H9 (cell line): ENCODE measurements around the gene AKT1S1. TPM values are rescaled to one million over a fixed set of nuclear protein-coding genes. Genes with fewer than 3 reads are reported as not detected.
A peak's percentile ranks its signal among the peaks of the same experiment; 100 is the strongest.

ENCODE experiments used
- DNase-seq: peaks from one replicate; pipeline ENCODE4 v3.0.0-alpha.2; 2017
- H2AFZ ChIP-seq: one replicate; pipeline ENCODE4 v1.6.1; 2013; ENCODE audit warnings: mild to moderate bottlenecking, low read length, control low read depth, moderate library complexity
- H2AK5ac ChIP-seq: 2 replicates; pipeline ENCODE4 v1.6.1; 2013; ENCODE audit warnings: low read length, control low read depth, mixed read lengths; ENCODE audit not compliant: insufficient read length
- H2BK120ac ChIP-seq: one replicate; pipeline ENCODE4 v1.6.1; 2013; ENCODE audit warnings: low read depth, mild to moderate bottlenecking, low read length, control low read depth, inconsistent platforms; ENCODE audit not compliant: poor library complexity, severe bottlenecking
- H2BK12ac ChIP-seq: 2 replicates; pipeline ENCODE4 v1.6.1; 2013; ENCODE audit warnings: low read length, control low read depth, mixed read lengths, low read depth; ENCODE audit not compliant: insufficient read length
- H2BK15ac ChIP-seq: 2 replicates; pipeline ENCODE4 v1.6.1; 2013; ENCODE audit warnings: low read depth, low read length, control low read depth
- H2BK20ac ChIP-seq: one replicate; pipeline ENCODE4 v1.6.1; 2013; ENCODE audit warnings: low read depth, mild to moderate bottlenecking, low read length, control low read depth, inconsistent platforms; ENCODE audit not compliant: poor library complexity, severe bottlenecking
- H2BK5ac ChIP-seq: 2 replicates; pipeline ENCODE4 v1.6.1; 2013; ENCODE audit warnings: low read length, control low read depth, mixed read lengths; ENCODE audit not compliant: insufficient read length
- H3K14ac ChIP-seq: 2 replicates; pipeline ENCODE4 v1.6.1; 2013; ENCODE audit warnings: low read length, control low read depth; ENCODE audit not compliant: insufficient read depth
- H3K18ac ChIP-seq: 2 replicates; pipeline ENCODE4 v1.6.1; 2013; ENCODE audit warnings: low read depth, mild to moderate bottlenecking, mixed read lengths, low read length, control low read depth; ENCODE audit not compliant: insufficient read length
- H3K23ac ChIP-seq: 2 replicates; pipeline ENCODE4 v1.6.1; 2013; ENCODE audit warnings: low read length, control low read depth, mixed read lengths, low read depth; ENCODE audit not compliant: insufficient read length
- H3K23me2 ChIP-seq: 2 replicates; pipeline ENCODE4 v1.6.1; 2013; ENCODE audit warnings: low read depth, mild to moderate bottlenecking, mixed read lengths, low read length, control low read depth; ENCODE audit not compliant: insufficient read length, poor library complexity, severe bottlenecking
- H3K27ac ChIP-seq: 2 replicates; pipeline ENCODE4 v1.5.1; 2013; ENCODE audit warnings: low read length, control low read depth, mixed read lengths, low read depth; ENCODE audit not compliant: insufficient read length
- H3K27me3 ChIP-seq: 2 replicates; pipeline ENCODE4 v1.6.1; 2013; ENCODE audit warnings: low read length, control low read depth, inconsistent platforms; ENCODE audit not compliant: insufficient read depth
- H3K4ac ChIP-seq: 2 replicates; pipeline ENCODE4 v1.6.1; 2013; ENCODE audit warnings: low read depth, mild to moderate bottlenecking, control low read depth, inconsistent platforms, low read length, moderate library complexity
- H3K4me1 ChIP-seq: 2 replicates; pipeline ENCODE4 v1.6.1; 2013; ENCODE audit warnings: low read length, control low read depth, inconsistent platforms; ENCODE audit not compliant: insufficient read depth
- H3K4me2 ChIP-seq: 2 replicates; pipeline ENCODE4 v1.6.1; 2013; ENCODE audit warnings: low read length, control low read depth, mixed read lengths; ENCODE audit not compliant: insufficient read length, insufficient read depth
- H3K56ac ChIP-seq: 2 replicates; pipeline ENCODE4 v1.6.1; 2013; ENCODE audit warnings: low read depth, mild to moderate bottlenecking, mixed read lengths, low read length, control low read depth; ENCODE audit not compliant: insufficient read length
- H3K79me1 ChIP-seq: 2 replicates; pipeline ENCODE4 v1.6.1; 2013; ENCODE audit warnings: low read depth, mild to moderate bottlenecking, moderate library complexity, low read length, control low read depth, inconsistent platforms; ENCODE audit not compliant: insufficient read depth, poor library complexity, severe bottlenecking
- H3K79me2 ChIP-seq: 2 replicates; pipeline ENCODE4 v1.6.1; 2013; ENCODE audit warnings: low read length, control low read depth, inconsistent platforms; ENCODE audit not compliant: insufficient read depth
- H3K9ac ChIP-seq: 2 replicates; pipeline ENCODE4 v1.6.1; 2013; ENCODE audit warnings: low read length, control low read depth, mixed read lengths; ENCODE audit not compliant: insufficient read length; ENCODE audit errors: extremely low read depth
- H3K9me3 ChIP-seq: one replicate; pipeline ENCODE4 v1.6.1; 2013; ENCODE audit warnings: low read depth, low read length, inconsistent platforms; ENCODE audit not compliant: control insufficient read depth
- H3T11ph ChIP-seq: one replicate; pipeline ENCODE4 v1.6.1; 2013; ENCODE audit warnings: mild to moderate bottlenecking, low read length, control low read depth, inconsistent platforms
- H4K20me1 ChIP-seq: one replicate; pipeline ENCODE4 v1.6.1; 2013; ENCODE audit not compliant: control insufficient read depth, insufficient read length, insufficient read depth
- H4K5ac ChIP-seq: 2 replicates; pipeline ENCODE4 v1.6.1; 2013; ENCODE audit warnings: low read depth, mild to moderate bottlenecking, mixed read lengths, low read length, control low read depth; ENCODE audit not compliant: insufficient read length
- H4K8ac ChIP-seq: replicated peaks from 2 replicates; pipeline ENCODE4 v1.6.1; 2013; ENCODE audit warnings: low read length, control low read depth, mixed read lengths, low read depth; ENCODE audit not compliant: insufficient read length
- H4K91ac ChIP-seq: 2 replicates; pipeline ENCODE4 v1.6.1; 2013; ENCODE audit warnings: low read depth, mild to moderate bottlenecking, moderate library complexity, mixed read lengths, low read length, control low read depth; ENCODE audit not compliant: insufficient read length
- H3K27ac Mint-ChIP-seq, 3 experiments: 2 replicates in 2 of 3; 3 replicates in 1 of 3; pipeline ENCODE4 v1.8.0; 2020 to 2021; ENCODE audit warnings: mixed read lengths in 3 of 3, mild to moderate bottlenecking in 1 of 3, moderate library complexity in 1 of 3
- H3K27me3 Mint-ChIP-seq: 2 replicates; pipeline ENCODE4 v1.8.0; 2021; ENCODE audit warnings: low read depth, mild to moderate bottlenecking, moderate library complexity, mixed read lengths
- H3K36me3 Mint-ChIP-seq, 3 experiments: 2 replicates in 2 of 3; 3 replicates in 1 of 3; pipeline ENCODE4 v1.8.0; 2020 to 2021; ENCODE audit warnings: low read depth in 3 of 3, mixed read lengths in 3 of 3; ENCODE audit not compliant: insufficient read depth in 1 of 3
- H3K4me1 Mint-ChIP-seq, 2 experiments: 2 replicates each; pipeline ENCODE4 v1.8.0; 2020; ENCODE audit warnings: mixed read lengths in 2 of 2
- H3K4me3 Mint-ChIP-seq, 2 experiments: 2 replicates in 1 of 2; 3 replicates in 1 of 2; pipeline ENCODE4 v1.8.0; 2020 to 2021; ENCODE audit warnings: mild to moderate bottlenecking in 2 of 2, mixed read lengths in 2 of 2, moderate library complexity in 1 of 2
- H3K9me3 Mint-ChIP-seq, 2 experiments: 2 replicates in 1 of 2; 3 replicates in 1 of 2; pipeline ENCODE4 v1.8.0; 2020; ENCODE audit warnings: mild to moderate bottlenecking in 2 of 2, mixed read lengths in 2 of 2, moderate library complexity in 1 of 2
- CTCF ChIP-seq: fragments of 200-600 bp; sonication (generic); conservative IDR thresholded peaks from 3 replicates; pipeline ENCODE4 v1.8.0; 2021; ENCODE audit warnings: antibody characterized with exemption, mild to moderate bottlenecking
- WGBS: extraction: QIAGEN DNeasy Blood & Tissue Kit; methylation state at CpG from one replicate; pipeline ENCODE4 v1.1.7; 2013; ENCODE audit warnings: missing lambda C conversion rate, low lambda C conversion rate, mixed read lengths; ENCODE audit not compliant: insufficient read length; ENCODE audit errors: extremely low coverage; 5-methylcytosine and 5-hydroxymethylcytosine counted together
- total RNA-seq: library from RNA; stranded (reverse); gene quantifications from 2 replicates; pipeline ENCODE4 v1.2.1, GENCODE V29; 2021

The AKT1S1 gene
- total RNA-seq, 1 experiment from 2014 or later: 43.5 TPM

GRCh38 chr19:49875177-49875576, 2.0 kb downstream of the AKT1S1 start:
- Histone ChIP-seq H3K4me2 (peak overlapping the region; percentile 59), H3K18ac (no peak overlapping the region), H3K27ac (no peak overlapping the region), H3K9me3 (no peaks in the 10 kb centered on the region), H3K4ac (no peak overlapping the region), H3K9ac (peak overlapping the region; percentile 86), H2AK5ac (no peak overlapping the region), H3K23ac (no peak overlapping the region), H2BK120ac (no peak overlapping the region), H3K79me2 (no peaks in the 10 kb centered on the region; the same call in 1 of the 2 replicates), H3K4me1 (peaks cover 2% of the 10 kb centered on the region; the same call in 1 of the 2 replicates), H4K5ac (no peak overlapping the region), H2BK5ac (no peak overlapping the region), H3K56ac (no peak overlapping the region), H3K27me3 (no peaks in the 10 kb centered on the region), H2AFZ (no peak overlapping the region), H2BK20ac (no peak overlapping the region), H3T11ph (no peak overlapping the region), H4K20me1 (no peaks in the 10 kb centered on the region), H3K23me2 (peaks cover 12% of the 10 kb centered on the region), H3K14ac (no peak overlapping the region), H3K79me1 (no peaks in the 10 kb centered on the region), H2BK12ac (no peak overlapping the region), H2BK15ac (no peak overlapping the region), H4K8ac (no peak overlapping the region), H4K91ac (no peak overlapping the region)
- TF ChIP-seq CTCF: no peak
- Mint-ChIP-seq H3K9me3 (no peaks in the 10 kb centered on the region), H3K4me1 (peaks cover 22 to 29% of the 10 kb centered on the region in 2 experiments), H3K4me3 (no peak overlapping the region; a peak in 1 of 5 replicates), H3K27ac (peak overlapping the region in 1 of 3 experiments; percentile 86; a peak in 4 of 7 replicates), H3K36me3 (peaks cover 14 to 26% (median 18%) of the 10 kb centered on the region in 3 experiments), H3K27me3 (no peaks in the 10 kb centered on the region)
- WGBS: no CpG with 5 or more reads among the region's 4 CpGs
- DNase-seq: no peak
